IMR-90 (cell line): ENCODE results near the gene CCDC122.

ENCODE experiments used
- BHLHE40 ChIP-seq: fragments of 150-350 bp; IDR thresholded peaks from 2 replicates; pipeline ENCODE4 v1.6.1; 2016; ENCODE audit warnings: mild to moderate bottlenecking, low read depth, low read length
- CEBPB ChIP-seq: IDR thresholded peaks from 2 replicates; pipeline ENCODE4 v1.6.1; 2012; ENCODE audit warnings: low read depth, low read length, improper control_type of control experiment
- CHD1 ChIP-seq: IDR thresholded peaks from 2 replicates; pipeline ENCODE4 v1.6.1; 2012; ENCODE audit warnings: low read depth, low read length, improper control_type of control experiment
- CTCF ChIP-seq: conservative IDR thresholded peaks from 2 replicates; pipeline ENCODE4 v1.5.1; 2012; ENCODE audit warnings: mild to moderate bottlenecking, low read depth, low read length, improper control_type of control experiment
- FOS ChIP-seq: fragments of 150-350 bp; IDR thresholded peaks from 2 replicates; pipeline ENCODE4 v1.6.1; 2016; ENCODE audit warnings: low read depth, low read length
- MAZ ChIP-seq: IDR thresholded peaks from 2 replicates; pipeline ENCODE4 v1.6.1; 2012; ENCODE audit warnings: low read depth, mild to moderate bottlenecking, low read length, improper control_type of control experiment, moderate library complexity, borderline replicate concordance
- MXI1 ChIP-seq: IDR thresholded peaks from 2 replicates; pipeline ENCODE4 v1.6.1; 2012; ENCODE audit warnings: low read depth, mild to moderate bottlenecking, low read length, moderate library complexity, borderline replicate concordance
- NFE2L2 ChIP-seq: fragments of 150-350 bp; IDR thresholded peaks from 2 replicates; pipeline ENCODE4 v1.6.1; 2016; ENCODE audit warnings: low read depth, mild to moderate bottlenecking, low read length
- POLR2A ChIP-seq: IDR thresholded peaks from 2 replicates; pipeline ENCODE4 v1.6.1; 2012; ENCODE audit warnings: mild to moderate bottlenecking, low read depth, low read length
- RAD21 ChIP-seq: IDR thresholded peaks from 2 replicates; pipeline ENCODE4 v1.6.1; 2012; ENCODE audit warnings: low read length, improper control_type of control experiment
- RCOR1 ChIP-seq: IDR thresholded peaks from 2 replicates; pipeline ENCODE4 v1.6.1; 2012; ENCODE audit warnings: mild to moderate bottlenecking, low read length, improper control_type of control experiment; ENCODE audit not compliant: insufficient replicate concordance
- RFX5 ChIP-seq: IDR thresholded peaks from 2 replicates; pipeline ENCODE4 v1.8.0; 2012; ENCODE audit warnings: low read depth, mild to moderate bottlenecking, low read length, moderate library complexity
- SMC3 ChIP-seq: fragments of 150-350 bp; IDR thresholded peaks from 2 replicates; pipeline ENCODE4 v1.6.1; 2016; ENCODE audit warnings: low read depth, mild to moderate bottlenecking, antibody characterized with exemption, low read length, moderate library complexity
- TF ChIP-seq, protein P1 (sequence below): fragments of 150-350 bp; IDR thresholded peaks from 2 replicates; pipeline ENCODE4 v1.6.1; 2017; ENCODE audit warnings: mild to moderate bottlenecking, antibody characterized with exemption, low read length, low read depth

GRCh38 chr13:43835701-43836100, 43.8 kb downstream of the CCDC122 start:
- no peak for TF ChIP-seq BHLHE40
- no peak for TF ChIP-seq RCOR1
- no peak for TF ChIP-seq CTCF
- TF ChIP-seq POLR2A = no peak
- no peak for TF ChIP-seq RAD21
- TF ChIP-seq CEBPB = peak; percentile 30; the same call in 1 of the 2 replicates
- TF ChIP-seq RFX5 = no peak
- no peak for TF ChIP-seq MXI1
- no peak for TF ChIP-seq SMC3
- no peak for TF ChIP-seq CHD1
- no peak for TF ChIP-seq FOS
- TF ChIP-seq NFE2L2 = no peak
- TF ChIP-seq MAZ = no peak
- TF ChIP-seq, protein P1, sequence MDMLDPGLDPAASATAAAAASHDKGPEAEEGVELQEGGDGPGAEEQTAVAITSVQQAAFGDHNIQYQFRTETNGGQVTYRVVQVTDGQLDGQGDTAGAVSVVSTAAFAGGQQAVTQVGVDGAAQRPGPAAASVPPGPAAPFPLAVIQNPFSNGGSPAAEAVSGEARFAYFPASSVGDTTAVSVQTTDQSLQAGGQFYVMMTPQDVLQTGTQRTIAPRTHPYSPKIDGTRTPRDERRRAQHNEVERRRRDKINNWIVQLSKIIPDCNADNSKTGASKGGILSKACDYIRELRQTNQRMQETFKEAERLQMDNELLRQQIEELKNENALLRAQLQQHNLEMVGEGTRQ = no peak
